Esophagus squamous epithelium (tissue), 5 donors: ENCODE results near the gene SGCE. TPM values are rescaled to one million over a fixed set of nuclear protein-coding genes. Genes with fewer than 3 reads are reported as not detected.

ENCODE experiments used
- DNase-seq: peaks from one replicate; lab custom pipeline; 2025; lab: John Stamatoyannopoulos, UW
- H3K27ac ChIP-seq, 4 donors: fragments of 200-600 bp; sonication (generic); one replicate each; pipeline ENCODE4 v1.5.1; 2016 to 2019; ENCODE audit warnings: mild to moderate bottlenecking in 1 of 4
- H3K27me3 ChIP-seq, 4 donors: fragments of 200-600 bp; sonication (generic); 1 replicate in 3 of 4; 2 replicates in 1 of 4; pipeline versions ENCODE4 v1.5.1 to v1.6.0; 2017 to 2021; ENCODE audit warnings: antibody characterized with exemption in 1 of 4
- H3K36me3 ChIP-seq, 3 donors: fragments of 200-600 bp; sonication (generic); one replicate each; pipeline ENCODE4 v1.5.1; 2016 to 2019
- H3K4me1 ChIP-seq, 3 donors: fragments of 200-600 bp; sonication (generic); one replicate each; pipeline ENCODE4 v1.5.1; 2017 to 2019
- H3K4me3 ChIP-seq, 4 donors: fragments of 200-600 bp; sonication (generic); 1 replicate in 3 of 4; 2 replicates in 1 of 4; pipeline ENCODE4 v1.5.1; 2016 to 2019; ENCODE audit warnings: mild to moderate bottlenecking in 2 of 4, moderate library complexity in 1 of 4
- H3K9me3 ChIP-seq, 3 donors: fragments of 200-600 bp; sonication (generic); one replicate each; pipeline ENCODE4 v1.5.1; 2016 to 2019
- POLR2A ChIP-seq, 4 donors: fragments of 450-650 bp; IDR thresholded peaks; one replicate each; pipeline ENCODE4 v1.6.1; 2017; ENCODE audit warnings: antibody characterized with exemption in 4 of 4, mild to moderate bottlenecking in 4 of 4, moderate library complexity in 3 of 4
- WGBS, 2 donors: methylation state at CpG; one replicate each; pipeline ENCODE4 v1.1.5; 2018; 5-methylcytosine and 5-hydroxymethylcytosine counted together
- intact Hi-C: fragments of 100-400 bp; cut with DNase I; formaldehyde crosslinking; loops from one replicate; pipeline ENCODE4 v1.15.0; 2022
- total RNA-seq, 4 donors: library from RNA; depleted of rRNA; stranded (reverse); fragments of >200 nt; gene quantifications; one replicate each; pipeline ENCODE4 v1.1.0, GENCODE V29; 2016
- TF ChIP-seq, protein P1 (sequence below), 6 experiments: fragments of 450-650 bp in 4 of 6; fragments of 200-600 bp in 2 of 6; sonication (generic) in 2 of 6; IDR thresholded peaks; one replicate each; pipeline ENCODE4 v1.5.1; 2016 to 2019; ENCODE audit warnings: antibody characterized with exemption in 6 of 6, mild to moderate bottlenecking in 4 of 6, moderate library complexity in 4 of 6
- donor health status: DM: yes; HTN: yes; CAD: no.

SGCE gene
- total RNA-seq, 4 donors from 2014 or later: 0.38 to 44.8 (median 13.2) TPM

DNA sequence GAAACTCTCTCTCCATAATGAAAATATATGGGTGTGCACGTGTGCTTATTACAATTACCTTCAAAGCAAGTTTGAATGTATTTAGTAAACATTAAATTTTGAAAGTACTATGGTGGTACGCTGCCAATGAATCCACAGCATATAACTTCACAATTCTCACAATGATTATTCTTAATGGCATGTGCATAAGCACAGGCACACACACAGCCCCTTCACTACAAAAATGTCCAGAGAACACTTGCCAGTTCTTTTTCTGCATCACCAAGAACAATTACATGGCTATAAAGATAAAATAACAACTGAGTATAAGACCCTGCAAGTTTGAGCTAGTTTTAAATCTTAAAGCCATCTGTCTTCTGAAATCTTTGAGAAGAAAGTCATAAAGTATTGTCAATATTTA is 22.2 kb downstream of the SGCE start:
- intact Hi-C loops: no loop called here
- WGBS, 2 donors: 61 to 76% methylated on average over 2 of the region's 2 CpGs
- peaks cover 0 to 5% (median 0%) of the 10 kb centered on the region in 4 donors for H3K27me3 ChIP-seq
- H3K27ac ChIP-seq: no peak overlapping the region
- TF ChIP-seq POLR2A (IDR thresholded peaks at IDR 0.05): no peak
- TF ChIP-seq, protein P1, sequence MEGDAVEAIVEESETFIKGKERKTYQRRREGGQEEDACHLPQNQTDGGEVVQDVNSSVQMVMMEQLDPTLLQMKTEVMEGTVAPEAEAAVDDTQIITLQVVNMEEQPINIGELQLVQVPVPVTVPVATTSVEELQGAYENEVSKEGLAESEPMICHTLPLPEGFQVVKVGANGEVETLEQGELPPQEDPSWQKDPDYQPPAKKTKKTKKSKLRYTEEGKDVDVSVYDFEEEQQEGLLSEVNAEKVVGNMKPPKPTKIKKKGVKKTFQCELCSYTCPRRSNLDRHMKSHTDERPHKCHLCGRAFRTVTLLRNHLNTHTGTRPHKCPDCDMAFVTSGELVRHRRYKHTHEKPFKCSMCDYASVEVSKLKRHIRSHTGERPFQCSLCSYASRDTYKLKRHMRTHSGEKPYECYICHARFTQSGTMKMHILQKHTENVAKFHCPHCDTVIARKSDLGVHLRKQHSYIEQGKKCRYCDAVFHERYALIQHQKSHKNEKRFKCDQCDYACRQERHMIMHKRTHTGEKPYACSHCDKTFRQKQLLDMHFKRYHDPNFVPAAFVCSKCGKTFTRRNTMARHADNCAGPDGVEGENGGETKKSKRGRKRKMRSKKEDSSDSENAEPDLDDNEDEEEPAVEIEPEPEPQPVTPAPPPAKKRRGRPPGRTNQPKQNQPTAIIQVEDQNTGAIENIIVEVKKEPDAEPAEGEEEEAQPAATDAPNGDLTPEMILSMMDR (IDR thresholded peaks at IDR 0.05): no peak
- DNase-seq: no peak
- no peaks in the 10 kb centered on the region for H3K4me1 ChIP-seq
- H3K36me3 ChIP-seq: no peaks in the 10 kb centered on the region
- no peaks in the 10 kb centered on the region for H3K9me3 ChIP-seq
- no peak overlapping the region for H3K4me3 ChIP-seq

DNA sequence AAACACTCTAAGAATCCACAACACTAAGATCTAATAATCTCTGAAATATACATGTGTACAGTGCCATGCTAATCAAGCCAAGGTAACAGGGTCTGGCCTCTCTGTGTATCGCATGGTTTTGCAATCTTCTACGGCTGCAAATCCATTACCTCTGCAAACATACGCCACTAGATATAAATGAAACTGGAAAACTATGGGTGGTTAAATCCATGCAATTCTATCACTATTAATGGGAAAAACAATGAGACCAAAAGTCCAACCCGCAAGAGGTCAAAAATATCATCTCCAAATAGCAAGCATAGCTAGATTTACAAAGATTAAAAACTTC is 23.0 kb downstream of the SGCE start:
- no peak overlapping the region for H3K27ac ChIP-seq
- intact Hi-C loops: no loop called here
- no peaks in the 10 kb centered on the region for H3K9me3 ChIP-seq
- H3K4me1 ChIP-seq: no peaks in the 10 kb centered on the region
- no peak for DNase-seq
- H3K27me3 ChIP-seq: peaks cover 0 to 5% (median 0%) of the 10 kb centered on the region in 4 donors
- TF ChIP-seq, protein P1 (IDR thresholded peaks at IDR 0.05): no peak
- TF ChIP-seq POLR2A (IDR thresholded peaks at IDR 0.05): no peak
- H3K36me3 ChIP-seq: no peaks in the 10 kb centered on the region
- no peak overlapping the region for H3K4me3 ChIP-seq
- 85 to 93% methylated on average over 4 of the region's 4 CpGs for WGBS, 2 donors

DNA sequence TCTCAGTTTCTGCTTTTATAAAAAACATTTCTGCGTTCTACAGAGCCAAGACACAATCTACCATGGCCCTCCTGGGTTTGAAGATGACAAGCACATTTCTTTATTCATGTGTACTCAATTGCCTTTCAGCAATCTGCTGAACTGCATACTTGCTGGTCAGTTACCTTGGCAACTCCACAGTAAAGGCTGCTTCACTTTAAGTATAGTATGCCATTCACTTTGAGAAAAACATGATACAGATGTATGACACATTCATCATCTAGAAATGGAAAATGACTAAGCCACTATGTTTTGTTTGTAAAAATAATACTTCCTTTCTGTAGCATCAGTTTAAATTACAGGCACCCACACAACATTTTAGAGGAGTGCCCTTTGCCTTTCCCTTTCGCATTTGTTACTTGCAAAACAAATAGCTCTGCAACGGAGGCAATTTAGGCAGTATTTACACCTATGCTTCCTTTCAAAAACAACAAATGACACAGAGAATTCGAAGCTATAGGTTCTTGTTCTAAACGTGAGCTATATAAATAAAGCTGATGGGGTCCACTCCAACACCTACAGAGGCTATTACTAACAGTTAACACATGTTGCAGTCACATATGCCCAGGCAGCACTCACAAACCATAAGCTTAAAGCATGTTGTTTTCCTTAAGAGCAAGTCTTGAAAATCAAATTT is 23.5 kb downstream of the SGCE start:
- 40 to 51% methylated on average over 5 of the region's 5 CpGs for WGBS, 2 donors
- DNase-seq: no peak
- Histone ChIP-seq H3K9me3 (no peaks in the 10 kb centered on the region), H3K36me3 (no peaks in the 10 kb centered on the region), H3K27me3 (peaks cover 0 to 5% (median 0%) of the 10 kb centered on the region in 4 donors), H3K27ac (no peak overlapping the region), H3K4me1 (no peaks in the 10 kb centered on the region), H3K4me3 (no peak overlapping the region)
- TF ChIP-seq, protein P1 (IDR thresholded peaks at IDR 0.05): no peak
- no peak for TF ChIP-seq POLR2A (IDR thresholded peaks at IDR 0.05)
- intact Hi-C loops: no loop called here

DNA sequence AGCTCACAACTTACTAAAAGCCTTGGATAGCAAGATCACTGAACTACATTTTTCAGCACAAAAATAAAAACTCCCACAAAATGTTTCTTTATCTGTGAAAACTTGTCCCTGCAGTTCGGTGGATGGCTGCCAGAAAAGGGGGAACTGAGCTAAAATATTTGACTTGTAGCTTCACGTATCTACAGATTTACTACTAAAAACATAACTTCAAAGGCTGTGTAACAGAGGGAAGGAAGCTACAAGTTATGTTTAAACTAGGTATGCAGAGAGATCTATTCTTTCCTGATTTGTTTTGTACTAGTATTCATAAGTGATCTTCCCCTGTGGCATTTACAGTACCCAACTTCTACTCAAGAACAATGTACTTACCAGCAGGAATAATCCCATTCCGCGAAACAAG is 25.1 kb downstream of the SGCE start:
- DNase-seq: no peak
- intact Hi-C loops: no loop called here
- TF ChIP-seq, protein P1 (IDR thresholded peaks at IDR 0.05): no peak
- no peak for TF ChIP-seq POLR2A (IDR thresholded peaks at IDR 0.05)
- Histone ChIP-seq H3K4me3 (no peak overlapping the region), H3K36me3 (no peaks in the 10 kb centered on the region), H3K4me1 (no peaks in the 10 kb centered on the region), H3K27me3 (peaks cover 0 to 5% (median 0%) of the 10 kb centered on the region in 4 donors), H3K9me3 (no peaks in the 10 kb centered on the region), H3K27ac (no peak overlapping the region)
- WGBS, 2 donors: 32 to 54% methylated on average over 4 of the region's 4 CpGs

DNA sequence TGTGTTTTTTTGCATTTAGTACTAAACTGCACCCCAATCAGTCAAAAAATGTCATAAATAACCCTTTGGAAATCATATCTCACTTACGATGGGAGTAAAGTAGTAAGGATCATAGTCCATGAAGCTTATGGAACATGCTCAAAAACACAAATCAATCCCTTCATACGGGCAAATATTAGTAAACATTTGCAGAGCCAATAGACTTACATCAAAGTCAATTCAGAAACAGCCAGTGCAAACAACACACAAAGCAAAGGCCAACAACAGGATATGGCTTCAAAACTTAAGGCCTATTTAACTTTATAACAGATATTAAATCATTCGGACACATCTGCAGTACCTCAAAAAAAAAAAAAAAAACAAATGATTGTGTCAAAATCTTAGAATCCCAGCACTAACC is 32.1 kb downstream of the SGCE start:
- Histone ChIP-seq H3K4me1 (peaks cover 0 to 11% (median 3%) of the 10 kb centered on the region in 3 donors), H3K9me3 (no peaks in the 10 kb centered on the region), H3K4me3 (no peak overlapping the region), H3K27me3 (peaks cover 0 to under 1% (median 0%) of the 10 kb centered on the region in 4 donors), H3K27ac (no peak overlapping the region), H3K36me3 (no peaks in the 10 kb centered on the region)
- 62 to 67% methylated on average over 3 of the region's 3 CpGs for WGBS, 2 donors
- DNase-seq: no peak
- intact Hi-C loops: no loop called here
- no peak for TF ChIP-seq POLR2A (IDR thresholded peaks at IDR 0.05)
- TF ChIP-seq, protein P1 (IDR thresholded peaks at IDR 0.05): no peak
